H7 (cell line): ENCODE results near the gene CTAGE1. TPM values are rescaled to one million over a fixed set of nuclear protein-coding genes. Genes with fewer than 3 reads are reported as not detected.
"Not testable (repeated sequence)": the region's sequence is repeated elsewhere in the genome, so short reads cannot be mapped to it uniquely, and the experiment has no call there.

Experiments
- DNase-seq: peaks from one replicate; pipeline ENCODE4 v3.0.0; 2012
- H3K27me3 ChIP-seq: 2 replicates; pipeline ENCODE4 v1.6.0; 2011; ENCODE audit warnings: mild to moderate bottlenecking, low read length; ENCODE audit not compliant: control insufficient read depth, insufficient read depth
- H3K36me3 ChIP-seq: replicated peaks from 2 replicates; pipeline ENCODE4 v1.5.1; 2011; ENCODE audit warnings: low read length; ENCODE audit not compliant: control insufficient read depth, insufficient read depth
- H3K4me3 ChIP-seq: 2 replicates; pipeline ENCODE4 v1.5.1; 2011; ENCODE audit warnings: low read depth, mild to moderate bottlenecking, control low read depth, low read length, moderate library complexity; ENCODE audit not compliant: insufficient read depth
- total RNA-seq: library from RNA; depleted of rRNA; stranded (reverse); fragments of >200 nt; shearing (Covaris generic); gene quantifications from 2 replicates; pipeline ENCODE4 v1.2.3, GENCODE V29; 2014; rRNA removed

CTAGE1 gene, protein sequence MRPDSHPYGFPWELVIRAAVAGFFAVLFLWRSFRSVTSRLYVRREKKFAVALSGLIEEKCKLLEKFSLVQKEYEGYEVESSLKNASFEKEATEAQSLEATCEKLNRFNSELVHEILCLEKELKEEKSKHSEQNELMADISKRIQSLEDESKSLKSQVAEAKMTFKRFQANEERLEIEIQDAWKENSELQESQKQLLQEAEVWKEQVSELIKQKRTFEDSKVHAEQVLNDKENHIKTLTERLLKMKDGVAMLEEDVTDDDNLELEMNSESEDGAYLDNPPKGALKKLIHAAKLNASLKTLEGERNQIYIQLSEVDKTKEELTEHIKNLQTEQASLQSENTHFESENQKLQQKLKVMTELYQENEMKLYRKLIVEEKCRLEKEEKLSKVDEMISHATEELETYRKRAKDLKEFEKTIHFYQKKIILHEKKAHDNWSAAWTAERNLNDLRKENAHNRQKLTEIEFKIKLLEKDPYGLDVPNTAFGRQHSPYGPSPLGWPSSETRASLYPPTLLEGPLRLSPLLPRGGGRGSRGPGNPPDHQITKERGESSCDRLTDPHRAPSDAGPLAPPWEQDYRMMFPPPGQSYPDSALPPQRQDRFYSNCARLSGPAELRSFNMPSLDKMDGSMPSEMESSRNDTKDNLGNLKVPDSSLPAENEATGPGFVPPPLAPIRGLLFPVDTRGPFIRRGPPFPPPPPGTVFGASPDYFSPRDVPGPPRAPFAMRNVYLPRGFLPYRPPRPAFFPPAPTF
- 0.04 TPM in 1 of 2 replicates, not detected in the other for total RNA-seq

DNA sequence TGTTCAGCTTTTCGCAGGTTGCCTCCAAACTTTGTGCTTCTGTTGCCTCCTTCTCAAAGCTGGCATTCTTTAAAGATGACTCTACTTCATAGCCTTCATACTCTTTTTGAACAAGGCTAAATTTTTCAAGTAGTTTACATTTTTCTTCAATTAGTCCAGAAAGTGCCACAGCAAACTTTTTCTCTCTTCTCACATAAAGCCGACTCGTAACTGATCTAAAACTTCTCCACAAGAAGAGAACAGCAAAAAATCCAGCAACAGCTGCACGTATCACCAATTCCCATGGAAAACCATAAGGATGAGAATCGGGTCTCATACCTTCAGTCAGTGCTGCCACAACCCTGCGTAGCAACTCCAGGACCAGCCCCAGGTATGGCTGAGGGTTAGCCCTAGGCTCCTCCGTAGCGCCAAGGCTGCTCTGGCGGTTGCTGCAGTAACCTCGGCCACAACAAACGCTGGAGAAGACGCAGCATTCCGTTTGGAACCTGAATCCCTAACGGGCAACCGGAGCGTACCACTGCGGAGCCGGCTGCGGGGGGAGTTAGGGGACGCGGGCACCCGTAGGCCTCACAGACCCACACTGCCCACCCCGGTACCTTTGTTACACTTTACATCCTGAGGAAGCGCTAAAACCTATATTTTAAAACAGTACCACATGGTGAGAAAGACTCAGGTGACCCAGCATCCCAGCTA, at the start of gene CTAGE1:
Gene CTAGE1 (minus strand): TSS at position 420 of the 693 bp plus-strand sequence. CDS start 104 bp downstream, at position 316.
- DNase-seq = peak; percentile 60
- Histone ChIP-seq H3K4me3 (no peak within 1 kb of the TSS), H3K36me3 (no peaks in the 10 kb centered on the region), H3K27me3 (no peaks in the 10 kb centered on the region)

DNA sequence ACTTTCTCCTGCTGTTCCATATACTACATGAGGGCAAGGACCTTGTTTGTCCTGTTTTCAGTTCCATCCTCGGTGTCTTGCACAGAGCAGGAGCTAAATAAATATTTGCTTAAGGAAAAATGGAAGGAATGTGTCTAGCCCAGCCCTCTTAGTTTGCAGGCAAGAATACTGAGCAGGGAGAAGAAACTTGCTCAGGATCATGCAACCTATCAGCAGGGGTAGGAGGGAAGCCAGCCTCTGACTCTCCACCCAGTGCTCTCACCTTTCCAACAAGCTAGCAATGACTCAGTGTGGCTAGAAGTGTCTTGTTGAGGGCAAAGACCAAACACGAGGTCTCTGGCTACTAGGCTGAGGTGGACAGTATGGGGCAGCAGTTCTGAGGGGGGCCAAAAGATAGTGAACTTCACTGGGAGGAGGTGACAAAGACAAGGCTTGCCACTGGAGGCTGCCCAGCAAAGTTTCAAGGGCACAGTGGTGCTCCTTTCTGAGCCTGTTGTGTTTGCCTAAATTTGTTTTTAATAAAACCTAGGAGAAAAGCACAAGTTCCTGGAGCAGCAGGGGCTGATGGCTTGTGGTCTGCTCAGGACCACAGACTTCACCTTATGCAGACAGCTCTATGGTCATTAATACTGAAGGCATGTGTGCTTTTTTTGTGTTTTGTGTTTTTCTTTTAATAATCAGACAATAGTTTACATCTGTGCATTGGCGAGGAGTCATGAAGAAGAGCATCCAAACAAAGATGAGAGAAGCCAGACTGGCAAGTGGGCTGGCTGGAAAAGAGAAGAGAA, 49.1 kb upstream of the CTAGE1 start:
- no peak overlapping the region for H3K4me3 ChIP-seq
- no peaks in the 10 kb centered on the region for H3K27me3 ChIP-seq
- no peaks in the 10 kb centered on the region for H3K36me3 ChIP-seq
- no peak for DNase-seq

DNA sequence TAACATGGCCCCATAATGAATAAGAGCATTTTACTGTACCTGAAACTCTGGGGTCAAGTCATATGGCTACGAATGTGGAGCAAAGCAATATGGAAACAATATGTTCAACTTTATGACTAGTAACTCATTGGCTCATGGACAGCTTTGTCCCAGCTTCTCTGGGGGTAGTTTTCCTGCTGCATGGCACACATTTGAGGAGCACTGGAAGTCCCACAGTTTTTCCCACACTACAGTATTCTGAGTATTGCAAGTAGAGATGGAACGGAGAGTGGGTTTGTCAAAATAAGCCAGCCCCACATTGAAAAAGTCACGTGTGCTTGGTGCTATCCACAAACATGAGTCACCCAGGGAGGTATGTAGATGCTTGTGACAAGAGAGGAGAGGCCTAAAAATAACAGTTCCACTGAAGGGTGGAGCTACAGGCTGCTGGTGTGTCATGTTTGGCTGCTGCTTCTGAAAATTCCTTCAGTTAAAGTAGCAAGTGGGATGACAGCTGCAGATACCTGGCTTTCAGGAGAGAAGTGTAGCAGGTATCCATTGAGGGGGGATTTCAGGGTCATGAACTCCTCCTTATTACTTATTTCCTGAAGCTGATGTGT, 48.2 kb upstream of the CTAGE1 start:
- no peaks in the 10 kb centered on the region for H3K27me3 ChIP-seq
- no peaks in the 10 kb centered on the region for H3K36me3 ChIP-seq
- DNase-seq = no peak
- no peak overlapping the region for H3K4me3 ChIP-seq

DNA sequence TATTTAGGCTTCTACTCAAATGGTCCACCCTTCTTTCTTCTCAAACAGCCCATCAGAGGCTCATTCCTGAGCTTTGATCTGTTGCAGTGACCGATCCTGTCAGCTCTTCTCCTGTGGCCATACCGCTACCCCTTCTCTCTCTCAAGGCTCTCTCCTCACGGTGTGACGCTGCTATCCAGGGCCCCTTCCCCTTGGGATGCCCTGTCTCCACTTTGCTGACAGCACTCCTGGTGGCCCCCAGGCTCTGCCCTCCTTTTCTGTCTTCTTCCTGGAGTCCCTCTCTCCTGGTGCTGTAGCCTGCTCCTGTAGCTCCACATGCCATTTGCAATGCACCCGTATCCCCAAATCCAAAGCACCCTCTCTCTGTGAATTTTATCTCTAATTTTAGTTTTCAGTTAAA, 45.4 kb upstream of the CTAGE1 start:
- no peaks in the 10 kb centered on the region for H3K27me3 ChIP-seq
- no peak overlapping the region for H3K4me3 ChIP-seq
- no peak for DNase-seq
- no peaks in the 10 kb centered on the region for H3K36me3 ChIP-seq

DNA sequence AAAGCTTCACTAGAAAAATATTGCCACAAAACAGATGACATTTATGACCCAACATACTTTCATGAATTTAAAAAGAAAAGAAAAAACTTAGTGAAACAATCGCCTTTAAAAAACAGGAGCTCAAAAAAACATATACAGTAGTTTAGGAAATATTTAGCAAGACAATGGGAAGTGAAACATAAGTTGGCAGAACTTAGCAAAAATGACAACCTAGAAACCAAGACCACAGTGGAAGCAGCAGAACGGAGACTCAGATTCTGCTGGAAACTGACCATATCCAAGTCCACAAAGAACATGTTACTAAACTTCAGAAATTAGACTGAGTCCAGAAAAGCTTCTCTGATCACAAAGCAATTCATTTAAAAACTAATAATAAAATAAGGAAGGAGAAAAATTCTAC, 41.8 kb upstream of the CTAGE1 start:
- no peaks in the 10 kb centered on the region for H3K27me3 ChIP-seq
- no peaks in the 10 kb centered on the region for H3K36me3 ChIP-seq
- no peak for DNase-seq
- no peak overlapping the region for H3K4me3 ChIP-seq

DNA sequence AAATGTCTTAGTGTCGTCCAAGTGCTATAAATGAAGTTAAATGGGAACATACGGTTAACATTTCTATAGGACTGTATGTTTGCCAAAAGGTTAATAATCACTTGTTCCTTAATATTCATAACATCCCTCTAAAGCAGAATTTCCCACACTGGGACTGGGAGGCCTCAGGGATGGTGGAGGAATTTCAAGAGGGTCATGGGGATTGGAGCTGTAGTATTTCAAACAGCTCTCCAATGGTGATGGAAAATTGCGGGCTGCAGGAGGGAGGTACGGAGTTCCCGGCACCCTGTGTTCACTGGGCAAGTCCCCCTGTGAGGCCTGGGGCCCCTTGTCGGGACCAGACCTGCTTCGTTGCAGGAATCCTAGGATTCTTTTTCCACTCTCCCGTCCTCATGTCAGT, 39.8 kb upstream of the CTAGE1 start:
- no peak for DNase-seq
- Histone ChIP-seq H3K4me3 (no peak overlapping the region), H3K36me3 (no peaks in the 10 kb centered on the region), H3K27me3 (no peaks in the 10 kb centered on the region)

DNA sequence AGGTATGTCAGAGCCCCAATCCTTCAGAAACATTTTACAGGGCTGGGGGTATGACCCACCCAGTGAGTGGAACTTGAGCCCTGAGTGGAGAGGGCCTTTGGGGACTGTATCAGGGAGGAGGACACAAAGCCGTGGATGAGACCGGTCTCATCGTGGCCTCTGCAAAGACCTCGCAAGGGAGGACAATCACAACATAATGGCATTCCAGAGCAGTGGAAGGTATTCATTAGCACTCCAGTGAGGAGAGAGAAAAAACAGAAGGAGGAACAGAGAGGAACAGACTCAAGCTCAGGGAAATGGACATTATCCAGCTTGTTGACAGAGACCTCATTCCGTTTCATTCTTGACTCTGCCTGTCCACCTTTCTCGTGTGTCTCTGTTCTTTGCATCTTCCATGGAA, 38.8 kb upstream of the CTAGE1 start:
- Histone ChIP-seq H3K4me3 (no peak overlapping the region), H3K27me3 (no peaks in the 10 kb centered on the region), H3K36me3 (no peaks in the 10 kb centered on the region)
- DNase-seq = no peak

DNA sequence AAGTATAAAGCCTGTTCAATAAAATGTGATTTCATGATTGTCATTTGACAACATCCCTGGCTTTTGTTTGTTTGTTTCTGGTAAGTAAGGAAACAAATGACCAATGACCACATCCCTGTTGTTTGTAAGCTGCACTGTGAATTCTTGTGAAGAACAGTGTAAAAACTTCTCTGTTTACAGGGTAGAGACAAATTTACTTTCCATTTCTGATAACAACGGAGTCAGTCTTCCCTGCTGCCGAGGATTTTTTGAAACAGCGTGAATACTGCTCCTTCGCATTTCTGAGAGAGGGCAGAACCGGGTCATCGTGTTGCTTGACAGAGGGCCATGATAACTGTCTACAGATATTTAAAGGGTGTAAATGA, 38.4 kb upstream of the CTAGE1 start:
- no peaks in the 10 kb centered on the region for H3K27me3 ChIP-seq
- DNase-seq = no peak
- H3K36me3 ChIP-seq = no peaks in the 10 kb centered on the region
- H3K4me3 ChIP-seq = no peak overlapping the region

DNA sequence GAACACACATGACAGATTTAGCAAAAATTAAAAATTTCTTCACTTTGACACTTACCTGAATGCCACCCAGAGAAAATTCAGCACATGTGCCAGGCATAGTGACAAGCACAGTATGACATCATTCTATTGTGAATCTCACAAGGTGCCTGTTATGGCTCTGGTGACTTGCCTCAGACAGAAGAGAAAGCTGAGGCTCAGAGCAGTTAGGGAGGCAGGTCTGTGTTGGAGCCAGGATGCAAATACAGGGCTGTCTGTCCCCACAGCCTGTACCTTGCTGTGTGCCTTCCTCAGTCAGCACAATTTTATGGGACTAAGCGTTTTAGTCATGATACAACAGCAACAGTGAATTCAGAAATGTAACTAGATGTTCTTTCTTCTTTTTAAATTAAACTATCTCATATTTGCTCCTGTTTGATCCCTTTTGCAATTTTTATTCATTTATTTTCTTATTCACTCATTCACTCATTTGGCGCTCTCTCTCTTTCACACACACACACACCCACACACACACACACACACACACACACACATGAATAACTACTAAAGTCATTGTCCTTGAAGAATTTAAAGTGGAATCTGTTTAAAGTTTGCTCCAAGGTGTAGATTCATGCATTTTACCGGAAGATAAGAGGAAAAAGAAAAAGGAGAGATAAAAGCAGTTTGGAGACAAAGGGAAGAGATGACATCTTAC, 37.9 kb upstream of the CTAGE1 start:
- DNase-seq = no peak
- Histone ChIP-seq H3K4me3 (no peak overlapping the region), H3K36me3 (no peaks in the 10 kb centered on the region), H3K27me3 (no peaks in the 10 kb centered on the region)

DNA sequence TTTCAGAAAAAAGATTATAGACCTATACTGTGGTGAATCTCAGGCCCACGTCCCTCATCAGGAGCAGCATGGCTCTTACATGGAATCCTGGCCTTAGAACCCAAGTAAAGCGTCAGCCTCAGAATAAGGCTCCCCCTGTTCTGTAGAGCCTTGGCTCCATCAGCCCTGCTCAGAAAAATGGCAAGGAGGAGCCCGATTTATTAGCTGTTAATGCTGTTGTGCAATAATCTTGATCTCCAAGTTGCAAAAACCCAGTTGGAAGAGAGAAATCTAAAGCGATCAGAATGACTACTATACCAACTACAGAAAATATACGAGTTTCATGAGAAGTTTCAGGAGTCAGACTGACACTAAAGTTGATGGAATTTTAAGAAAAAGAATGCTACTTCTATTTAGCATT, 35.6 kb upstream of the CTAGE1 start:
- DNase-seq = no peak
- Histone ChIP-seq H3K27me3 (no peaks in the 10 kb centered on the region), H3K4me3 (no peak overlapping the region), H3K36me3 (no peaks in the 10 kb centered on the region)

DNA sequence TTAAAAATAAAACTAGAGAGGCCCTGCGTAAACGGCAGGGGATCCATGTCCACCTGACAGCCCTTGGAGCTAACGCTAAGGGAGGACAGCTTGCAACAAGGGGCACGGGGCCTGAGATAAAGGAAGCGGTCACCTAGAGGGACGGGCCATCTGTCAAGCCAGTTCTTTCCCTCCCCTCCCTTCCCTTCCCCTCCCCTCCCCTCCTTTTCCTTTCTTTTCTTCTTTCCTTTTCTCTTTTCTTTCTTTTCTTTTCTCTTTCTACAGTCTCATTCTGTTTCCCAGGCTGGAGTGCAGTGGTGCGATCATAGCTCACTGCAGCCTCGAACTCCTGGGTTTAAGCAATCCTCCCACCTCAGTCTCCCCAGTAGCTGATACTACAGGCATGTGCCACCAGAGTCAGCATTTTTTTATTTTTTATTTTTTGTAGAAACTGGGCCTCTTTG, 34.5 kb upstream of the CTAGE1 start:
- DNase-seq = no peak
- H3K36me3 ChIP-seq = no peaks in the 10 kb centered on the region
- peak overlapping the region; percentile 25; the same call in 1 of the 2 replicates for H3K4me3 ChIP-seq
- H3K27me3 ChIP-seq = no peaks in the 10 kb centered on the region

DNA sequence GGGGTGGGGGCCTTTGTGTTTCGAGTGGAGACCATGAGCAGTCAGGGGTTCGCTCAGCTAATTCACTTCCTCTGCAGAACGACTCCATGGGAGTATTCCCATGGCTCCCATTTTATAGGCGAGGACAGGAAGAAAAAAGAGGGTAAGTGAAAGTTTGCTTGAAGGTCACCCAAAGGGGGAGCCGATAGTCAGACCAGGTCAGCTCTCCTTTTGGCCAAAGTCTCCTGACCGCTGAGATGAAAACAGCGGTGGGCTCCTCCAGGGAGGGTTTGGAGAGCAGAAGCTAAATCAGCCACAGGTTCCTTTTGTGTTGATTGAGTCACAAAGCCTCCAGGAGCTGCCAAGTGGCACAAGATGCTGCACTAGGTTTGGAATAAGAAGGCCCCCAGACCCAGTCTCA, 34.1 kb upstream of the CTAGE1 start:
- Histone ChIP-seq H3K36me3 (no peaks in the 10 kb centered on the region), H3K27me3 (no peaks in the 10 kb centered on the region), H3K4me3 (peak overlapping the region; percentile 25; the same call in 1 of the 2 replicates)
- peak; percentile 60 for DNase-seq

DNA sequence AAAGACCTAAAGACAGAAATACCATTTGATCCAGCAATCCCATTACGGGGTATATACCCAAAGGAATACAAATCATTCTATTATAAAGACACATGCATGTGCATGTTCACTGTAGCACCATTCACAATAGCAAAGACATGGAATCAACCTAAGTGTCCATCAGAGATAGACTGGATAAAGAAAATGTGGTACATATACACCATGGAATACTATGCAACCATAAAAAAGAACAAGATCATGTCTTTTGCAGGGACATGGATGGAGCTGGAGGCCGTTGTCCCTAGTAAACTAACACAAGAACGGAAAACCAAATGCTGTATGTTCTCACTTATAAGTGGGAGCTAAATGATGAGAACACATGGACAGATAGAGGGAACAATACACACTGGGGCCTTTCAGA, 33.1 kb upstream of the CTAGE1 start:
- H3K36me3 ChIP-seq, DNase-seq, H3K4me3 ChIP-seq, H3K27me3 ChIP-seq: not testable (repeated sequence)
